Measurements from ENCODE around the gene DEFB113.

GRCh38 chr6:49923826-49924225 lies 45.6 kb downstream of the DEFB113 start:
- TF ChIP-seq, protein P1, sequence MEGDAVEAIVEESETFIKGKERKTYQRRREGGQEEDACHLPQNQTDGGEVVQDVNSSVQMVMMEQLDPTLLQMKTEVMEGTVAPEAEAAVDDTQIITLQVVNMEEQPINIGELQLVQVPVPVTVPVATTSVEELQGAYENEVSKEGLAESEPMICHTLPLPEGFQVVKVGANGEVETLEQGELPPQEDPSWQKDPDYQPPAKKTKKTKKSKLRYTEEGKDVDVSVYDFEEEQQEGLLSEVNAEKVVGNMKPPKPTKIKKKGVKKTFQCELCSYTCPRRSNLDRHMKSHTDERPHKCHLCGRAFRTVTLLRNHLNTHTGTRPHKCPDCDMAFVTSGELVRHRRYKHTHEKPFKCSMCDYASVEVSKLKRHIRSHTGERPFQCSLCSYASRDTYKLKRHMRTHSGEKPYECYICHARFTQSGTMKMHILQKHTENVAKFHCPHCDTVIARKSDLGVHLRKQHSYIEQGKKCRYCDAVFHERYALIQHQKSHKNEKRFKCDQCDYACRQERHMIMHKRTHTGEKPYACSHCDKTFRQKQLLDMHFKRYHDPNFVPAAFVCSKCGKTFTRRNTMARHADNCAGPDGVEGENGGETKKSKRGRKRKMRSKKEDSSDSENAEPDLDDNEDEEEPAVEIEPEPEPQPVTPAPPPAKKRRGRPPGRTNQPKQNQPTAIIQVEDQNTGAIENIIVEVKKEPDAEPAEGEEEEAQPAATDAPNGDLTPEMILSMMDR (IDR thresholded peaks at IDR 0.05), result no peak
- no peak for TF ChIP-seq POLR2A (IDR thresholded peaks at IDR 0.05)
